GM12878 (cell line): Measurements from ENCODE around the gene GRIK3. TPM values are rescaled to one million over a fixed set of nuclear protein-coding genes. Genes with fewer than 3 reads are reported as not detected.

ENCODE experiments used
- ATAC-seq: fragments of 200-7000 bp; cut with Tn5 transposase; 3 replicates; pipeline ENCODE4 v1.9.1; 2020; ENCODE audit warnings: mild to moderate bottlenecking, moderate library complexity
- BruUV-seq: library from RNA; stranded (reverse); fragments of 400-500 nt; replicated peaks from 2 replicates; lab custom pipeline; 2021; lab: Mats Ljungman, UMichigan
- CTCF ChIA-PET: fragments of 300-600 bp; sonication (Branson Sonifier 250); formaldehyde crosslinking; extraction: SDS; loops from one replicate; lab custom pipeline; 2021; ENCODE audit warnings: inconsistent platforms; lab: Yijun Ruan, JAX
- POLR2A ChIA-PET: fragments of 350-600 bp; formaldehyde crosslinking; extraction: SDS; loops from one replicate; lab custom pipeline; 2021; ENCODE audit warnings: inconsistent platforms; lab: Charles Lee
- RAD21 ChIA-PET: fragments of 300-600 bp; sonication (Branson Sonifier 250); formaldehyde crosslinking; loops from one replicate; lab custom pipeline; 2023; ENCODE audit warnings: antibody characterized with exemption; ENCODE audit not compliant: unreplicated experiment; lab: Charles Lee
- SMC1A ChIA-PET: fragments of 300-600 bp; sonication (Branson Sonifier 250); formaldehyde crosslinking; loops from one replicate; lab custom pipeline; 2023; ENCODE audit not compliant: unreplicated experiment, uncharacterized antibody; lab: Charles Lee
- DNase-seq: peaks from one replicate; pipeline ENCODE4 v3.0.0-alpha.2; 2011; ENCODE audit warnings: low read depth, low spot score
- FAIRE-seq: peaks from 3 replicates; lab custom pipeline; 2011; peaks lifted over from hg19 to GRCh38; lab: Jason Lieb, UNC
- H2AFZ ChIP-seq: 2 replicates; pipeline ENCODE4 v1.6.0; 2011; ENCODE audit warnings: low read depth, low read length, control low read depth; ENCODE audit not compliant: control insufficient read depth
- H3K27ac ChIP-seq: 2 replicates; pipeline ENCODE4 v1.5.1; 2011; ENCODE audit warnings: control low read depth; ENCODE audit not compliant: control insufficient read depth, insufficient read depth
- H3K27me3 ChIP-seq, 2 experiments: replicated peaks in 1 of 2; 2 replicates each; pipeline versions ENCODE4 v1.6.0 to v1.6.1; 2011; ENCODE audit warnings: low read length in 1 of 2; ENCODE audit not compliant: control insufficient read depth in 2 of 2, insufficient read depth in 2 of 2
- H3K36me3 ChIP-seq, 2 experiments: 2 replicates each; pipeline ENCODE4 v1.5.1; 2011; ENCODE audit warnings: low read length in 1 of 2; ENCODE audit not compliant: control insufficient read depth in 2 of 2, insufficient read depth in 2 of 2
- H3K4me1 ChIP-seq: 2 replicates; pipeline ENCODE4 v1.6.1; 2011; ENCODE audit warnings: mild to moderate bottlenecking, low read length, moderate library complexity, mixed read lengths; ENCODE audit not compliant: control insufficient read depth, insufficient read depth
- H3K4me2 ChIP-seq: 2 replicates; pipeline ENCODE4 v1.6.0; 2011; ENCODE audit warnings: control low read depth; ENCODE audit not compliant: control insufficient read depth, insufficient read depth
- H3K4me3 ChIP-seq: fragments of 200-600 bp; sonication (generic); 2 replicates; pipeline ENCODE4 v1.5.1; 2016
- H3K79me2 ChIP-seq: 2 replicates; pipeline ENCODE4 v1.6.0; 2011; ENCODE audit warnings: low read length; ENCODE audit not compliant: control insufficient read depth, insufficient read depth
- H3K9ac ChIP-seq: 2 replicates; pipeline ENCODE4 v1.8.0; 2011; ENCODE audit warnings: low read length, control low read depth, mixed read lengths; ENCODE audit not compliant: control insufficient read depth, insufficient read depth
- H3K9me3 ChIP-seq: replicated peaks from 3 replicates; pipeline ENCODE4 v1.5.1; 2011; ENCODE audit warnings: mild to moderate bottlenecking, low read length; ENCODE audit not compliant: control insufficient read depth, insufficient read depth
- H4K20me1 ChIP-seq: 2 replicates; pipeline ENCODE4 v1.6.0; 2011; ENCODE audit not compliant: control insufficient read depth, insufficient read depth
- BMI1 ChIP-seq: fragments of 450-650 bp; IDR thresholded peaks from 2 replicates; pipeline ENCODE4 v1.6.1; 2016; ENCODE audit warnings: mild to moderate bottlenecking, moderate library complexity, borderline replicate concordance
- CREM ChIP-seq: IDR thresholded peaks from 2 replicates; pipeline ENCODE4 v1.6.1; 2014; ENCODE audit warnings: antibody characterized with exemption, low read depth
- E2F8 ChIP-seq: fragments of 450-650 bp; IDR thresholded peaks from 2 replicates; pipeline ENCODE4 v1.6.1; 2018; ENCODE audit warnings: mild to moderate bottlenecking, low read depth, moderate library complexity; ENCODE audit not compliant: partially characterized antibody
- GABPA ChIP-seq: IDR thresholded peaks from 2 replicates; pipeline ENCODE4 v1.6.1; 2014; ENCODE audit warnings: antibody characterized with exemption, low read depth, mild to moderate bottlenecking, inconsistent platforms
- HCFC1 ChIP-seq: fragments of 150-350 bp; IDR thresholded peaks from 2 replicates; pipeline ENCODE4 v1.6.1; 2014; ENCODE audit warnings: low read length
- HDGF ChIP-seq: fragments of 450-650 bp; IDR thresholded peaks from 2 replicates; pipeline ENCODE4 v1.6.1; 2016; ENCODE audit warnings: antibody characterized with exemption
- MYB ChIP-seq: fragments of 150-350 bp; IDR thresholded peaks from 2 replicates; pipeline ENCODE4 v1.6.1; 2014; ENCODE audit warnings: mild to moderate bottlenecking, low read depth, low read length, borderline replicate concordance
- RB1 ChIP-seq: fragments of 450-650 bp; formaldehyde crosslinking; IDR thresholded peaks from 2 replicates; pipeline ENCODE4 v1.6.1; 2017; ENCODE audit warnings: mild to moderate bottlenecking, borderline replicate concordance
- RBBP5 ChIP-seq: fragments of 200-600 bp; sonication (generic); conservative IDR thresholded peaks from 2 replicates; pipeline ENCODE4 v1.6.1; 2016
- RFX5 ChIP-seq: IDR thresholded peaks from 2 replicates; pipeline ENCODE4 v1.6.1; 2011; ENCODE audit warnings: low read depth, low read length, improper control_type of control experiment
- SMAD1 ChIP-seq: fragments of 450-650 bp; IDR thresholded peaks from 2 replicates; pipeline ENCODE4 v1.6.1; 2018; ENCODE audit warnings: mild to moderate bottlenecking, low read depth; ENCODE audit not compliant: partially characterized antibody
- SUPT20H ChIP-seq: IDR thresholded peaks from 2 replicates; pipeline ENCODE4 v1.6.1; 2011; ENCODE audit warnings: low read depth, mild to moderate bottlenecking, low read length, moderate library complexity, borderline replicate concordance; ENCODE audit not compliant: control insufficient read depth
- TCF12 ChIP-seq: IDR thresholded peaks from 2 replicates; pipeline ENCODE4 v1.6.1; 2011; ENCODE audit warnings: low read depth, mild to moderate bottlenecking, low read length
- USF1 ChIP-seq: IDR thresholded peaks from 2 replicates; pipeline ENCODE4 v1.6.1; 2011; ENCODE audit warnings: borderline replicate concordance, low read depth, mild to moderate bottlenecking, moderate library complexity, mixed read lengths, low read length; ENCODE audit not compliant: insufficient read depth; ENCODE audit errors: extremely low read length
- ZNF207 ChIP-seq: fragments of 450-650 bp; IDR thresholded peaks from 2 replicates; pipeline ENCODE4 v1.6.1; 2014; ENCODE audit warnings: antibody characterized with exemption, mild to moderate bottlenecking, borderline replicate concordance
- ZNF384 ChIP-seq: IDR thresholded peaks from 2 replicates; pipeline ENCODE4 v1.6.1; 2012; ENCODE audit warnings: low read depth, mild to moderate bottlenecking, low read length, improper control_type of control experiment, borderline replicate concordance
- ZNF687 ChIP-seq: fragments of 450-650 bp; IDR thresholded peaks from 2 replicates; pipeline ENCODE4 v1.6.1; 2017; ENCODE audit warnings: mild to moderate bottlenecking, moderate library complexity
- WGBS: methylation state at CpG from one replicate; pipeline ENCODE4 v1.1.6; 2016; ENCODE audit warnings: low lambda C conversion rate; ENCODE audit not compliant: insufficient replicate concordance, insufficient coverage; ENCODE audit errors: missing lambda C conversion rate; 5-methylcytosine and 5-hydroxymethylcytosine counted together
- in situ Hi-C: fragments of 300-500 bp; cut with MboI; formaldehyde crosslinking; loops from 9 replicates; pipeline ENCODE4 v1.14.3; 2018; ENCODE audit warnings: mixed read lengths
- intact Hi-C: fragments of 100-400 bp; cut with micrococcal nuclease; formaldehyde crosslinking; loops from one replicate; pipeline ENCODE4 v1.14.2; 2022; ENCODE audit not compliant: unreplicated experiment
- polyA plus RNA-seq, 11 experiments: library from polyadenylated mRNA; depleted of rRNA in 4 of 11; unstranded in 6 of 11; stranded (reverse) in 5 of 11; fragments of >200 nt; fragmentation: Nextera tagmentation in 4 of 11; fragmentation: Illumina TruSeq in 1 of 11; extraction: Ambion mirVana in 4 of 11; extraction: Trizol in 1 of 11; gene quantifications; 1 replicate in 1 of 11; 2 replicates in 10 of 11; pipeline versions ENCODE4 v1.2.1 to v1.2.3, GENCODE V29; 2011 to 2016; ENCODE audit warnings: inconsistent platforms in 2 of 11, missing spikeins in 2 of 11, low read depth in 1 of 11
- total RNA-seq, 4 experiments: library from RNA; depleted of rRNA in 3 of 4; stranded (reverse); fragments of >200 nt in 3 of 4; fragmentation: Illumina TruSeq in 1 of 4; extraction: Trizol in 1 of 4; gene quantifications; 2 replicates each; pipeline versions ENCODE4 v1.2.1 to v1.2.3, GENCODE V29; 2013 to 2021

Gene GRIK3
- total and polyA plus RNA-seq, 10 of the 15 experiments (the other 5 are each of a cell fraction or from before 2014, with no cell fraction given) = not detected

- 8% methylated on average over 4 of the region's 4 CpGs for WGBS
- FAIRE-seq = no peak
- Histone ChIP-seq H3K4me2 (no peak overlapping the region), H3K27me3 (peaks cover 0 to 2% of the 10 kb centered on the region in 2 experiments; a peak in 2 of 4 replicates), H3K79me2 (no peaks in the 10 kb centered on the region), H3K4me1 (no peaks in the 10 kb centered on the region), H3K36me3 (no peaks in the 10 kb centered on the region), H2AFZ (no peak overlapping the region), H3K27ac (no peak overlapping the region), H3K9ac (no peak overlapping the region), H3K4me3 (no peak overlapping the region), H3K9me3 (no peaks in the 10 kb centered on the region), H4K20me1 (no peaks in the 10 kb centered on the region)
- no peak for ATAC-seq
- in situ Hi-C loops (no loop called here), intact Hi-C loops (no loop called here)
- RAD21 ChIA-PET = no interaction called here
- no TSS peak for BruUV-seq
- SMC1A ChIA-PET = no interaction called here
- CTCF ChIA-PET = interaction anchor here (0.7 kb wide), 1 partner anchor 553 kb away, joined by 3 read pairs; no protein-coding TSS in a partner anchor
- DNase-seq = no peak
- POLR2A ChIA-PET = no interaction called here
- TF ChIP-seq HDGF = no peak
- TF ChIP-seq TCF12 = no peak
- TF ChIP-seq MYB = no peak
- no peak for TF ChIP-seq USF1
- TF ChIP-seq BMI1 = no peak
- TF ChIP-seq ZNF207 = no peak
- TF ChIP-seq ZNF384 = no peak
- no peak for TF ChIP-seq SUPT20H
- TF ChIP-seq HCFC1 = no peak
- TF ChIP-seq RB1 = no peak
- no peak for TF ChIP-seq ZNF687
- TF ChIP-seq GABPA = no peak
- TF ChIP-seq CREM = no peak
- TF ChIP-seq E2F8 = no peak
- no peak for TF ChIP-seq SMAD1
- no peak for TF ChIP-seq RBBP5
- no peak for TF ChIP-seq RFX5
Measured at GRCh38 chr1:36807262-36807661, 227.1 kb downstream of the GRIK3 start.
